UCSD-AML1 (cell line): ENCODE data around the gene SORCS1.

Experiments
- DNase-seq: peaks from one replicate; lab custom pipeline; 2025; ENCODE audit not compliant: unreplicated experiment; lab: John Stamatoyannopoulos, UW

Gene SORCS1

GRCh38 chr10:106999118-106999707 lies 165.3 kb downstream of the SORCS1 start:
- no peak for DNase-seq

DNA sequence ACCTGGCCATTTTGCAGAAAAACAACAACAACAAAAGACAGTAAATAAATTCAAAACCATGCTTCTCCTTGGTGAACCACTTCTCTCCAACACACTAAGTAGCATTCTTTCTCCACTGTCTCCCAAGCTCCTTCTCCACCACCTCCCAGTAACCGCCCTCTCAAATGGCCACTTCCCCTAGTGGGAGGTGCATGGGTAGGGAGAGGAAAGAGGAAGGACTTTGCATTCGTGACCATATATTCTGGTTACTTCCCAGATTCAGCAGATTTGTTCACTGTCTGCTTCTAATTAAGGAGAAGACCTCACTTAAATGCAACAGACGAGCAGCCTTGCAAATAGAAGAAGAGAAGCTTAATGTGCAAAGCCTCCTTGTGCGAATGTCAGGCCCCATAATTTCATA lies 166.8 kb downstream of the SORCS1 start:
- peak; percentile 40 for DNase-seq

DNA sequence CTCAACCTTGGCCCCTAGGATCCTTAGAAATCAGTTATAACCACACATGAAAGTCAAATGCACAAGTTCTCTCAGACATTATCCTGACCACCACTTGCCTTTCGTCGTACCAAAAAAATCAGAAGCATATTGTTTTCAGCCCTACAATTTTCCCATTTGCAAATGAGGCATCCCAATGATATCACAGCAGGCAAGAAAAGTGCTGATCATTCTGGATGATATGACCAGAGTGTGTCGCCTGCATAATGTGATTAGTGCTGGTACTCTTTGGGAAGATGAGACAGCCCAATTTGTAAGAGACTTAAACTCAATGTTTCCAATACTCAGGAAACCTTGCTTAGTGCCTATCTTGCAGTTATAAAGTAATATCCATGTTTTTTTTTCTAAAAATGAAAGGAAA lies 168.0 kb downstream of the SORCS1 start:
- DNase-seq: no peak

DNA sequence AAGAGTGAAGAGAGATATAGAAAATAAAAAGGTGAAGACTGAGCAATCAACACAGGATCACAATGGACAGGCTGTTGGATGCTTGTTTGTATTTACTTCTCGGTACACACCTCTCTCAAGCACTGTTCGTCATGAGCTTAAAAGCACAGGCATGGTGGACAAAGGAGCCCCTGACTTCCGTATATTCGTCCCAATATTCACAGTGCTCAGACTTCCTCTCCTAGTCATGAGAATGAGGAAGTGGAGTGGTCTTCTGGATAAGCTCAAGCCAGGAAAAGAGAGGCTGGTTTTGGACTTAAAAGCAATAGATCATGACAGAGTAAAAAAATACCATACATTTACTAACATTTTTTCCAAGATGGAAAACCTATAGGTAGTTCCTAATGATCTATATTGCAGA lies 172.5 kb downstream of the SORCS1 start:
- peak; percentile 21 for DNase-seq

DNA sequence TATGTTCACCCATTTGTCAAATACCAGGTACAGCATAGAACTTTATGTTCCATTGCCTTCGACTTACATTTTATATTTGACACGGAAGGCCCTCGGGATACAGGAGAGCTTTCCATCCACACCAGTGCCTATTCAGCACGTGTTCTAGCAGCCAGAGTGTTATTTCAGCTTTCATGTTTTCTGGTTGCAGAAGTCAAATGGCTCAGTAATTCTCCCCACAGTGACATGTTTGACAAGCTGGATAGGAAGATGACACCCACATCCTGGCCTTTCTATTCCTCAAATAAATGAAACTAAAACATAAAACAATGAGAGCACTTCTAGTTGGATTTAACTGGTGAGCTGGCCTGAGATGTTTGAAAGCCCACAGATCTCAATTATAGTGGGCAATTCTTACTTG lies 173.4 kb downstream of the SORCS1 start:
- DNase-seq: no peak

GRCh38 chr10:106987362-106987761 lies 177.1 kb downstream of the SORCS1 start:
- no peak for DNase-seq

GRCh38 chr10:106982268-106982667 lies 182.2 kb downstream of the SORCS1 start:
- DNase-seq: no peak

DNA sequence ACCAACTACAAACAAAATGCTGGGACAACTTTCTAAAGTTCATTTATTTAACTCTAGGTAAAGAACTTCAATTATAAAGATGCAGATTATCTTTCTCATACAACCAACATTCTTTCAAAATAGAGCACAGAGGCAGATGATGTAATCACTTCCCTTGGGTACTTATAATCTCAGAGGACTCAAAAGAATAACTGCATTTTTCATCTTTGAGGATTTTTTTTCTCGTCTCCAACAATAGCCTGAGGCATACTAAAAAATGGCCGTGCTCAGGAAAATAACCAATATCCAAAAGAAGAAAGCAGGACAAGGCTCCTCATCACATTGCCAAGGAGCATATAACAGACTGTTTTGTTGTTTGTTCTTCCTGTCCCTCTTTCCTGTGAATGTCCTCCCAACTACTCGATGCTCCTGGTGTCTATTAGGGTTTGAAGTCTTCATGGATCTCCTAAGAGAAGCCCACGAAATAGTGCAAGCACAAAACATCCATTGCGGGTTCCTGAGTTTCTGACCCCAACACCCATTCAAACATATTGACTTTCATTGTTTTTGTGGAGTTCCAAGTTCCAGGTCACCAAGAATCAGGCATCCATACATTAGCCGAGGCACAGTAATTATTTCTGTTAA lies 182.9 kb downstream of the SORCS1 start:
- no peak for DNase-seq

DNA sequence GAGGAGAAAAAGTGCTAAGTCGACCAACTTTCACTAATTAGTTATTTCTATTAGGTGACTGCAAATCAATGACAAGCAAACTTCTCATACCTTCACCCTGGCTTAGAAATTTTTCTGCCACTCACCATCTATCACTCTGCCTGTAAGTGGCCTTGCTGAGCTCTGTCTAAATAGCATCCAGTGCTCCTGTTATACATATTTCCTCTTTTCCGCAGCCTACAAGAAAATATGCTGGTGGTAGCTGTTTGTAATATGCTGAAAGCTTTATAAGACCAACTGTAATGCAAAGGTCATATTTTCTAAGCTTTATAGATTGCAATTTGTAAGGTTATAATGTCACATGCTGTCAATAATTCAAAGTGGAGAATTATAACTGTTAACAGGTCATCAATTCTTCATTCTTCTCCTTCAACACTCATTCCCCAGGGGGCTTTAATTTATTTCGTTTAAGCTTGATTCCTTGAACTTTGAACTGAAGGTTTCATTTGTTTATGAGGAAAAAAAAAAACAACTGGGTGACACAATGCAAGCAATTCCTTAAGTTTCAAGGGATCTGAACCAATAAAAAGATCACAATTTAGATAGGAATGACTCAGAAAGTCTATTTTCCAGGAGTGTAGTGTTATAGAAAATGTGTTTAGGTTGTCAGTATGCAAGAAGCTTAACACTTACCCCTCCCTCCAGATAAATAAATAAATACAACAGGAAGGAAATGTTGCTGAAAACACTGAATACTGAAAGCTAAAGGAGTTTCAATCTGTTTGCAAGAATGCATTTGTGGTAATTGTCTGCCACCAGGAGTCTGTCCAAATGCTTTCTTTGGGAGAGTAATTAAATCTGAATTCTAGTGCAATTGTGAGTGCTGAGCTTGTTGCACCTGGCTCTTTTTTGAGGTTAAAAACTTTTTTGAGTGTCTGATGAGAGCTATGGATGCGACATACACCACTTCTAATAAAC lies 183.7 kb downstream of the SORCS1 start:
- no peak for DNase-seq

GRCh38 chr10:106978756-106979155 lies 185.8 kb downstream of the SORCS1 start:
- DNase-seq: no peak

- no peak for DNase-seq
Measured at GRCh38 chr10:106973716-106974115, 190.8 kb downstream of the SORCS1 start.

DNA sequence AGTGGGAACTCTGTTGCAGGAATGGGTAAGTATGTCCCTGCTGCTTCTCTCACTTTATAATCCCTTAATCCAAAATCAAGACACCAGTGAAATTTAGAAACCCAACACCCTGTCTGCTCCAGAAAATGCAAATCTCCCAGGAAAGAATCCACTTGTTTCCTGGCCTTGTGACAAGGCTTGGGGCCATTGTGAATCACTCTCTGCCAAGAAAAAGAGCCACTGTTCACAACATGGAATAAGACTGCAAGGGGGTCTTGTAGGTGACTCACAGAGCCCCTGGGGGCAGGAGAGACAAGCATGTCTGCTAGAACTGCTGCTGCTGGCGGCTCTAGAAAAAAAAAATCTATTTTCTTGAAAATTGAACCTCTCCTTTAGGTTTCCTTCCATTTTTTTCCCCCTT lies 191.2 kb downstream of the SORCS1 start:
- no peak for DNase-seq

DNA sequence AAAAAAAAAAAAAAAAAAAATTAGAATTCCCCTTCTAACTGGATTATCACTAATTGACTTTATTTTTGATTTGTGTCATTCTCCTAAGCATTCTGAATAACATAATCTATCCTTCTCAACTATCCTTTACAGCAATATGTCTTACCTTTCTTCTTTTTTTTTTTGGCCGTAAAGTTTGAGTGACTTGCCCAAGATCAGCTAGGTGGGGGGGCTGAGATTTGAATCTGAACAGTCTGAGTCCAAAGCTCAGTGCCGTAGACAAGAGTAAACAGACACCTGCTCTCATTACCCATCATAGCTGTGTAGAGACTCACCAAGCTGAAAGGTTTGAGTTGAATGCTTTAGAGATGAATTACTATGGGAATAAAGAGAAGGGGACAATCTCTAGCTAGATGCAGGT lies 192.1 kb downstream of the SORCS1 start:
- DNase-seq: no peak

- DNase-seq: no peak
Measured at GRCh38 chr10:106971411-106971831, 193.1 kb downstream of the SORCS1 start.

DNA sequence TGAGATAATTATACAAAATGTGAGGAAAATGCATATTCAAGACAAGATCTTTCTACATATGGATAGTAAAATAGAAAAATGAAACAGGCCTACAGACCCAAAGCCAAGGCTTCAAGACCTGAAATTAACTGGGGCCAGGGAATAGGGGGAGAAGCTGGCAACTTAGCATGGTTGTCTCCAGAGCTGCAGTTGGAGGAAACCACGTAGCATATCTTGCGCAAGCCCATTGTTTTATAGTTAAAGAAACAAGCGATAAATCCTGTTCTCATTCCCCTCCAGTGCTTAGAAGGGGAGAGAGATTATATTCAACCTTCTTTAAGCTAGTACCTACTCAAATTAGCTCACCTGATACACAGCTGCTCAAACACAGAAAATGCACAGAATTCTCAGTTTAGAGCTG lies 197.1 kb downstream of the SORCS1 start:
- no peak for DNase-seq

DNA sequence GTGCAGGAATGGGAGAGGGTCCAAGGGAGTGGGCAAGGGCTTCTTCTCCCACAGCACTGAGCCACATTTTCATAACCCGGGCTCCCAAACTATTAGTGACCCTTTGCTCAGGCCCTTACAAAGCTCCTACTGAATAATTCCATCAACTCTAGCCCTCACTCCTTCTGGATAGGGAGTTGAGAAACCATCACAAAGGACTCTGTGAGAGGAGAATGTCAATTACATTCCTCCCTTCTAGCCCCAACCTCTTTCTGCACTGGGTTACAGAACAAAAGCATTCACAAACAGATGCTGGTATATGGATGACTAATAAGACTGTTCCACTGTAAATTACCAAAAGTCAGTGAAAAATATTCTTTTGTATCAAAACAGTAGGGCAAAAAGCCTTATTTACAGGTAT lies 203.7 kb downstream of the SORCS1 start:
- no peak for DNase-seq

GRCh38 chr10:106959521-106959920 lies 205.0 kb downstream of the SORCS1 start:
- DNase-seq: no peak

GRCh38 chr10:106958589-106959361 lies 205.7 kb downstream of the SORCS1 start:
- DNase-seq: peak; percentile 12

DNA sequence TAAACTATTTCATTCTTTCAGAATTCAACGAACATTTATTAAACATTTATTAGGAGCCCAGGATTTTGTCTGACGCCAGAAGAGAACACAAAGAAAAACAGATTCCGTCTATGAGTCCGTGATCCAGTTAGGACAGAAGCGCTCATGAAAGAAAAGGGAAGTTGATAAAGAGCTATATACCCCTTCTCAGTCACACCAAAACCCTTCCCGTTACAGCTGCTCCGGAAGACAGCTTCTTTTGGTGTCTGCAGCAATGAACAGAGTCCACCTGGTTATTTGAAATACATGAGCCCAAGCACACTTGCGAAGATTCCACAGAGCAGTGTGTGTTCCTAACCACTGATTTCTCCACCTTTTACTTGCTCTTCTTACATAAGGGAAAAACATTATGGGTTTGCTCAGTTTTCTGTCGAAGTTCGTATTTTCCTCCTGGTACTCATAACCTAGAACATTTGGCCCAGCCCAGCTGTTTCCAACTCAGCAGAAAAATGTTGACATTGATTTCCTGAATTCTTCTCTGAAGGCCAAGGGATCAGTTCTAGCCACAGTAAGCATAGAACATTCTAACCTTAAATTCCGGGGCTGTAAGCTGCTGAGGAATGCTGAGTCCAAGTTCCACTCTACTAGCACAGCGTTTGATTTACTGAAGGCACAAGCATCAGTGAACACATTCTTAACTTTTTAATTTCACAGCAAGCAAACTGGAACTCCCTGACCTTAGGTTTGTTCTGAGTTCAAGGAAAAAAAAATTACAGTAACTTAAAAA lies 206.5 kb downstream of the SORCS1 start:
- peak; percentile 28 for DNase-seq

DNA sequence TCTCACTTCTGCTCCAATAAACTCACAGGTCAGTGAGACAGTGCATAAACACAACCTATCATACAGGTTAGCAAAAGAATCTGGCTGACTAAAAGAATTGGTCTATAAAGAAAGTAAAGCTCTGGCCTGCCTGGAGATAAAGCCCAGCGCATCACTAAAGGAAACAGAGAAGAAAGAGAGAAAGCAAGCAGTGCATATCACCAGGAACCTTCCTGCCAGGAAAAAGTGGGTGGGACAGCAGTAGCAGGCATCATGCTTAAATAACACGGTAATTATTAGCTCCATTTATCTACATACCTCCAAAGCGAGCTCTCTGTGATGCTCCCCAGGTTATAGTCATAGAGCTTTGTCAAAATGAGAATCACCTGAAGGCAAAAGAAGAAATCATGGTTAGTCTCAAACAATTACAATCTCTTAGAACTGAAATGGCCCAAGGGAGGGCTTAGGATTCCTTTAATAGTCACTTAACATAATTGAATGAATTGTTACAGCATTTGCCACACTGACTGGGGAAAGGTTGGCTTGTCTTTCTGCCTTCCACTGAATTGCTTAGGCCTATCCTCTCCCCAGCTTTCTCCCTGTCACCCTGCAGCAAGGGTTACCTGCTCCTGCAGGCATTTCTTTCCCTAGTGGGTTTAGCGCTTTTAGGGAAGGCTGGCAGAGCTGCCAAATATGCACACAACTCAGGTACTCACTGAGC lies 208.1 kb downstream of the SORCS1 start:
- no peak for DNase-seq
